Fibroblast of lung (primary cell): Measurements from ENCODE around the gene ARVCF. TPM values are rescaled to one million over a fixed set of nuclear protein-coding genes. Genes with fewer than 3 reads are reported as not detected.
A peak's percentile ranks its signal among the peaks of the same experiment; 100 is the strongest.

ENCODE experiments used
- DNase-seq, 2 donors: peaks; one replicate each; pipeline versions ENCODE4 v3.0.0 to v3.0.0-alpha.2; 2010; ENCODE audit warnings: low read depth in 2 of 2
- H2AFZ ChIP-seq: 2 replicates; pipeline ENCODE4 v1.5.1; 2012; ENCODE audit warnings: low read length, control low read depth, inconsistent platforms
- H3K27ac ChIP-seq: 2 replicates; pipeline ENCODE4 v1.5.1; 2011; ENCODE audit warnings: low read length, control low read depth; ENCODE audit not compliant: insufficient read depth
- H3K27me3 ChIP-seq: 2 replicates; pipeline ENCODE4 v1.5.1; 2011; ENCODE audit warnings: mild to moderate bottlenecking, low read length; ENCODE audit not compliant: control insufficient read depth, insufficient read depth
- H3K36me3 ChIP-seq: 2 replicates; pipeline ENCODE4 v1.5.1; 2011; ENCODE audit warnings: low read length; ENCODE audit not compliant: control insufficient read depth, insufficient read depth
- H3K4me1 ChIP-seq: 2 replicates; pipeline ENCODE4 v1.5.1; 2011; ENCODE audit warnings: low read length; ENCODE audit not compliant: control insufficient read depth, insufficient read depth; ENCODE audit errors: extremely low read depth
- H3K4me2 ChIP-seq: 2 replicates; pipeline ENCODE4 v1.5.1; 2011; ENCODE audit warnings: low read length, control low read depth; ENCODE audit not compliant: insufficient read depth; ENCODE audit errors: extremely low read depth
- H3K4me3 ChIP-seq, 4 experiments: fragments of 200-600 bp in 1 of 4; sonication (generic) in 1 of 4; replicated peaks in 1 of 4; 2 replicates each; pipeline ENCODE4 v1.5.1; 2011 to 2016; ENCODE audit warnings: low read length in 4 of 4, low read depth in 3 of 4, mild to moderate bottlenecking in 3 of 4, control low read depth in 2 of 4, inconsistent platforms in 1 of 4, mixed read lengths in 1 of 4; ENCODE audit not compliant: insufficient read depth in 1 of 4; ENCODE audit errors: control extremely low read depth in 1 of 4
- H3K79me2 ChIP-seq: 2 replicates; pipeline ENCODE4 v1.5.1; 2012; ENCODE audit warnings: mild to moderate bottlenecking, low read length, inconsistent platforms; ENCODE audit not compliant: control insufficient read depth, insufficient read depth
- H3K9ac ChIP-seq: 2 replicates; pipeline ENCODE4 v1.5.1; 2011; ENCODE audit warnings: mild to moderate bottlenecking, low read length, control low read depth; ENCODE audit not compliant: insufficient read depth
- H3K9me3 ChIP-seq: 2 replicates; pipeline ENCODE4 v1.5.1; 2012; ENCODE audit warnings: low read depth, low read length; ENCODE audit not compliant: control insufficient read depth, insufficient read depth
- H4K20me1 ChIP-seq: 2 replicates; pipeline ENCODE4 v1.5.1; 2011; ENCODE audit warnings: low read length; ENCODE audit not compliant: control insufficient read depth, insufficient read depth; ENCODE audit errors: extremely low read depth
- EZH2 ChIP-seq: IDR thresholded peaks from 2 replicates; pipeline ENCODE4 v1.5.1; 2012; ENCODE audit warnings: low read length, control low read depth, mild to moderate bottlenecking; ENCODE audit errors: missing control alignments
- polyA plus RNA-seq, 2 donors: library from polyadenylated mRNA; depleted of rRNA in 1 of 2; stranded (reverse) in 1 of 2; unstranded in 1 of 2; fragments of >200 nt; gene quantifications; 2 replicates each; pipeline ENCODE4 v1.2.1, GENCODE V29; 2011 to 2012; ENCODE audit warnings: missing spikeins in 1 of 2
- total RNA-seq: library from RNA; depleted of rRNA; stranded (reverse); fragments of >200 nt; gene quantifications from 2 replicates; pipeline ENCODE4 v1.2.1, GENCODE V29; 2014
- TF ChIP-seq, protein P1 (sequence below), 2 donors: IDR thresholded peaks in 1 of 2; conservative IDR thresholded peaks in 1 of 2; 1 replicate in 1 of 2; 2 replicates in 1 of 2; pipeline ENCODE4 v1.5.1; 2011 to 2012; ENCODE audit warnings: low read length in 2 of 2, control low read depth in 1 of 2, inconsistent platforms in 1 of 2, low read depth in 1 of 2, mild to moderate bottlenecking in 1 of 2

Gene ARVCF
- total and polyA plus RNA-seq, 2 donors (not counting 1 experiment from before 2014, with no cell fraction given), result 2.0 to 15.7 TPM

DNA sequence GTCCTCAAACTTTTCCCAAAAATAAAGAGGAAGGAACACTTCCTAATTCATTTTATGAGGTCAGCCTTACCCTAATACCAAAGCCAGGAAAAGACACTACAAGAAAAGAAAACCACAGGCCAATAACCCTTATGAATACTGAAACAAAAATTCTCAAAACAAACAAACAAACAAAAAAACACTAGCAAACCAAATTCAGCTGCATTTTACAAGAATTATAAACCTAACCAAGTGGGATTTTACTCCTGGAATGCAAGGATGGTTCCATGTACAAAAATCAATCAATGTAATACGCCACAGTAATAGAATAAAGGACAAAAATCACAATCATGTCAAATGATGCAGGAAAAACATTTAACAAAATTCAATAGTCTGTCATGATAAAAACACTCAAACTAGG is 13.3 kb downstream of the ARVCF start:
- H3K9ac ChIP-seq, result no peak overlapping the region
- no peaks in the 10 kb centered on the region for H3K9me3 ChIP-seq
- H3K27me3 ChIP-seq, result peaks cover 2% of the 10 kb centered on the region
- H3K36me3 ChIP-seq, result no peaks in the 10 kb centered on the region
- no peak overlapping the region for H3K4me3 ChIP-seq
- no peaks in the 10 kb centered on the region for H3K79me2 ChIP-seq
- no peaks in the 10 kb centered on the region for H4K20me1 ChIP-seq
- TF ChIP-seq EZH2, result no peak
- TF ChIP-seq, protein P1, sequence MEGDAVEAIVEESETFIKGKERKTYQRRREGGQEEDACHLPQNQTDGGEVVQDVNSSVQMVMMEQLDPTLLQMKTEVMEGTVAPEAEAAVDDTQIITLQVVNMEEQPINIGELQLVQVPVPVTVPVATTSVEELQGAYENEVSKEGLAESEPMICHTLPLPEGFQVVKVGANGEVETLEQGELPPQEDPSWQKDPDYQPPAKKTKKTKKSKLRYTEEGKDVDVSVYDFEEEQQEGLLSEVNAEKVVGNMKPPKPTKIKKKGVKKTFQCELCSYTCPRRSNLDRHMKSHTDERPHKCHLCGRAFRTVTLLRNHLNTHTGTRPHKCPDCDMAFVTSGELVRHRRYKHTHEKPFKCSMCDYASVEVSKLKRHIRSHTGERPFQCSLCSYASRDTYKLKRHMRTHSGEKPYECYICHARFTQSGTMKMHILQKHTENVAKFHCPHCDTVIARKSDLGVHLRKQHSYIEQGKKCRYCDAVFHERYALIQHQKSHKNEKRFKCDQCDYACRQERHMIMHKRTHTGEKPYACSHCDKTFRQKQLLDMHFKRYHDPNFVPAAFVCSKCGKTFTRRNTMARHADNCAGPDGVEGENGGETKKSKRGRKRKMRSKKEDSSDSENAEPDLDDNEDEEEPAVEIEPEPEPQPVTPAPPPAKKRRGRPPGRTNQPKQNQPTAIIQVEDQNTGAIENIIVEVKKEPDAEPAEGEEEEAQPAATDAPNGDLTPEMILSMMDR (conservative IDR thresholded peaks at IDR 0.05 in 1 of 2, IDR thresholded peaks at IDR 0.05 in 1 of 2; ENCODE audit: low read depth in 1 of 2, low read length in 2 of 2), result no peak
- no peak overlapping the region for H3K27ac ChIP-seq
- DNase-seq, result no peak
- no peak overlapping the region for H3K4me2 ChIP-seq
- no peaks in the 10 kb centered on the region for H3K4me1 ChIP-seq
- H2AFZ ChIP-seq, result no peak overlapping the region

- Histone ChIP-seq H3K79me2 (no peaks in the 10 kb centered on the region), H4K20me1 (no peaks in the 10 kb centered on the region), H3K27ac (no peak overlapping the region), H3K4me1 (no peaks in the 10 kb centered on the region), H3K9me3 (no peaks in the 10 kb centered on the region), H3K9ac (no peak overlapping the region), H3K4me3 (no peak overlapping the region), H3K27me3 (peaks cover 4% of the 10 kb centered on the region), H2AFZ (no peak overlapping the region), H3K4me2 (no peak overlapping the region), H3K36me3 (no peaks in the 10 kb centered on the region)
- TF ChIP-seq, protein P1 (conservative IDR thresholded peaks at IDR 0.05 in 1 of 2, IDR thresholded peaks at IDR 0.05 in 1 of 2; ENCODE audit: low read depth in 1 of 2, low read length in 2 of 2), result no peak
- no peak for TF ChIP-seq EZH2
- no peak for DNase-seq
Observed at GRCh38 chr22:20002636-20003035, 14.0 kb downstream of the ARVCF start.

DNA sequence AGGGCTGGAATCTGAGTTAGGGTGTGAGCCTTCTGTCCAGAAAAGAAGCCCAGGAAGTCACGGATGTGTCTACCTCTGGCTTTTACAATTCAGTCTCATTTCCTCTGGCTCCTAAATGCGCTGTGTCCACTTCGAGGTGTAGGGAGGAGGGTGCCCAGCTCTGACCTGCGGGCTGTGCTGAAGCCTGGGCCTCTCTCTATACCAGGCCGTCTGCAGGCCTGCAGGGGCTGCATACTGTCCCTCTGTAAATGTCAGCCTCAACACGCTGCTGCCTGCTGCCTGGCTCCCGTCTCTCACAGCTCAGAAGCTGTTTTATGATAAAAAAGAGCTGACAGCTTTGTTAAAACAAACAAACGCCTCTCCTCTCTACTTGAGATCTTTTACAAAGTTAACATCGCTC is 14.5 kb downstream of the ARVCF start:
- Histone ChIP-seq H3K9me3 (no peaks in the 10 kb centered on the region), H3K9ac (no peak overlapping the region), H3K4me2 (no peak overlapping the region), H3K27me3 (peaks cover 4% of the 10 kb centered on the region), H3K4me3 (no peak overlapping the region), H3K27ac (no peak overlapping the region), H3K36me3 (no peaks in the 10 kb centered on the region), H2AFZ (peak overlapping the region; percentile 33), H4K20me1 (no peaks in the 10 kb centered on the region), H3K4me1 (no peaks in the 10 kb centered on the region), H3K79me2 (no peaks in the 10 kb centered on the region)
- TF ChIP-seq, protein P1 (conservative IDR thresholded peaks at IDR 0.05 in 1 of 2, IDR thresholded peaks at IDR 0.05 in 1 of 2; ENCODE audit: low read depth in 1 of 2, low read length in 2 of 2), result no peak
- no peak for DNase-seq
